Measurements from ENCODE around the gene SETBP1. TPM values are rescaled to one million over a fixed set of nuclear protein-coding genes. Genes with fewer than 3 reads are reported as not detected.

SETBP1 gene
- total and polyA plus RNA-seq, 9 of the 15 experiments (the other 6 are each of a cell fraction or from before 2014, with no cell fraction given) = under 0.01 to 0.13 (median 0.04) TPM

- no TSS peak for BruUV-seq (replicated peaks)
- ChIA-PET CTCF (ENCODE audit: low intra/inter-chr PET ratio) (no interaction called here), POLR2A (no interaction called here)
- ATAC-seq (no peak), DNase-seq (ENCODE audit: extremely low read depth in 1 of 4, low spot score in 3 of 4) (no peak), FAIRE-seq (no peak)
- 1% methylated on average over 8 of the region's 9 CpGs for WGBS (ENCODE audit: insufficient coverage, low coverage, missing lambda C conversion rate)
- Histone ChIP-seq H3K4me2 (ENCODE audit: insufficient read depth, low read length) (no peak overlapping the region), H3K36me3 (ENCODE audit: control insufficient read depth, insufficient read depth, low read length) (no peaks in the 10 kb centered on the region), H3K4me3 (no peak overlapping the region), H4K20me1 (replicated peaks; ENCODE audit: control insufficient read depth, insufficient read depth, low read length) (no peaks in the 10 kb centered on the region), H3K4me1 (replicated peaks in 1 of 2; ENCODE audit: control insufficient read depth in 2 of 2, insufficient read depth in 2 of 2, low read length in 2 of 2) (no peaks in the 10 kb centered on the region), H2AFZ (ENCODE audit: low read depth, low read length) (no peak overlapping the region), H3K27ac (ENCODE audit: extremely low read depth, low read depth, low read length) (no peak overlapping the region), H3K9me3 (replicated peaks; ENCODE audit: control insufficient read depth, insufficient read depth, low read depth, low read length) (no peaks in the 10 kb centered on the region), H3K79me2 (ENCODE audit: control insufficient read depth, insufficient read depth, low read length) (no peaks in the 10 kb centered on the region), H3K27me3 (ENCODE audit: control insufficient read depth in 2 of 2, insufficient read depth in 2 of 2, low read length in 2 of 2) (peaks cover 0 to 10% of the 10 kb centered on the region in 2 experiments; a peak in 2 of 5 replicates), H3K9ac (ENCODE audit: insufficient read depth in 1 of 2, low read depth in 2 of 2, low read length in 2 of 2) (no peak overlapping the region), H3K9me1 (ENCODE audit: control insufficient read depth, insufficient read depth, low read length) (no peaks in the 10 kb centered on the region)
- TF ChIP-seq XRCC4 (IDR thresholded peaks at IDR 0.05; ENCODE audit: extremely low read depth, insufficient read depth, insufficient read length) = no peak
- TF ChIP-seq STAG1 (CRISPR knock-in tag; IDR thresholded peaks at IDR 0.05; ENCODE audit: borderline replicate concordance) = no peak
- TF ChIP-seq POLR2AphosphoS5 (IDR thresholded peaks at IDR 0.05; ENCODE audit: control insufficient read depth, insufficient read depth, low read depth, low read length) = no peak
- TF ChIP-seq NR4A1 (CRISPR knock-in tag; IDR thresholded peaks at IDR 0.05) = no peak
- no peak for TF ChIP-seq NR4A1 (tag; IDR thresholded peaks at IDR 0.05)
- TF ChIP-seq RBM14 (IDR thresholded peaks at IDR 0.05; ENCODE audit: borderline replicate concordance, insufficient read depth, low read depth, low read length) = no peak
- no peak for TF ChIP-seq SAFB (IDR thresholded peaks at IDR 0.05; ENCODE audit: borderline replicate concordance, low read depth, low read length)
- TF ChIP-seq KLF16 (IDR thresholded peaks at IDR 0.05) = no peak
- TF ChIP-seq NFIC (IDR thresholded peaks at IDR 0.05) = no peak
- TF ChIP-seq DDX20 (tag; IDR thresholded peaks at IDR 0.05; ENCODE audit: low read depth) = no peak
- no peak for TF ChIP-seq ZNF79 (CRISPR knock-in tag; IDR thresholded peaks at IDR 0.05; ENCODE audit: low read depth)
- TF ChIP-seq SMARCC2 (IDR thresholded peaks at IDR 0.05; ENCODE audit: low read depth) = no peak
- in situ Hi-C loops (cut with MboI) (no loop called here), intact Hi-C loops (cut with micrococcal nuclease) (no loop called here)
Observed at GRCh38 chr18:44708451-44709083, 27.9 kb downstream of the SETBP1 start.
